ENCODE measurements around the gene LRIT3.

- TF ChIP-seq RAD21 (IDR thresholded peaks at IDR 0.05; ENCODE audit: low read length) (no peak), POLR2A (IDR thresholded peaks at IDR 0.05; ENCODE audit: low read depth, low read length) (no peak), BHLHE40 (IDR thresholded peaks at IDR 0.05; ENCODE audit: low read depth, low read length) (no peak), RFX5 (IDR thresholded peaks at IDR 0.05; ENCODE audit: low read depth, low read length) (no peak), SMC3 (IDR thresholded peaks at IDR 0.05; ENCODE audit: low read depth, low read length) (no peak), MAFK (IDR thresholded peaks at IDR 0.05; ENCODE audit: low read depth, low read length) (no peak), FOS (IDR thresholded peaks at IDR 0.05; ENCODE audit: low read depth, low read length) (no peak), RCOR1 (IDR thresholded peaks at IDR 0.05; ENCODE audit: insufficient replicate concordance, low read length) (no peak), MXI1 (IDR thresholded peaks at IDR 0.05; ENCODE audit: borderline replicate concordance, low read depth, low read length) (no peak), CEBPB (IDR thresholded peaks at IDR 0.05; ENCODE audit: low read depth, low read length) (no peak), USF2 (IDR thresholded peaks at IDR 0.05; ENCODE audit: low read depth, low read length) (no peak)
- TF ChIP-seq, protein P1, sequence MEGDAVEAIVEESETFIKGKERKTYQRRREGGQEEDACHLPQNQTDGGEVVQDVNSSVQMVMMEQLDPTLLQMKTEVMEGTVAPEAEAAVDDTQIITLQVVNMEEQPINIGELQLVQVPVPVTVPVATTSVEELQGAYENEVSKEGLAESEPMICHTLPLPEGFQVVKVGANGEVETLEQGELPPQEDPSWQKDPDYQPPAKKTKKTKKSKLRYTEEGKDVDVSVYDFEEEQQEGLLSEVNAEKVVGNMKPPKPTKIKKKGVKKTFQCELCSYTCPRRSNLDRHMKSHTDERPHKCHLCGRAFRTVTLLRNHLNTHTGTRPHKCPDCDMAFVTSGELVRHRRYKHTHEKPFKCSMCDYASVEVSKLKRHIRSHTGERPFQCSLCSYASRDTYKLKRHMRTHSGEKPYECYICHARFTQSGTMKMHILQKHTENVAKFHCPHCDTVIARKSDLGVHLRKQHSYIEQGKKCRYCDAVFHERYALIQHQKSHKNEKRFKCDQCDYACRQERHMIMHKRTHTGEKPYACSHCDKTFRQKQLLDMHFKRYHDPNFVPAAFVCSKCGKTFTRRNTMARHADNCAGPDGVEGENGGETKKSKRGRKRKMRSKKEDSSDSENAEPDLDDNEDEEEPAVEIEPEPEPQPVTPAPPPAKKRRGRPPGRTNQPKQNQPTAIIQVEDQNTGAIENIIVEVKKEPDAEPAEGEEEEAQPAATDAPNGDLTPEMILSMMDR (conservative IDR thresholded peaks at IDR 0.05; ENCODE audit: low read depth, low read length) = no peak
These were observed 22.2 kb downstream of the LRIT3 start for GRCh38 chr4:109870061-109870460.
